ENCODE data around the gene ATP1B4.

ATP1B4 gene

GRCh38 chrX:120377179-120377578 lies 15.3 kb downstream of the ATP1B4 start:
- DNase-seq (ENCODE audit: low spot score) = no peak

GRCh38 chrX:120377715-120378114 lies 15.8 kb downstream of the ATP1B4 start:
- DNase-seq (ENCODE audit: low spot score) = no peak

- no peak for DNase-seq (ENCODE audit: low spot score)
Measured at GRCh38 chrX:120378570-120378969, 16.7 kb downstream of the ATP1B4 start.

GRCh38 chrX:120379937-120380681 lies 18.2 kb downstream of the ATP1B4 start:
- no peak for DNase-seq (ENCODE audit: low spot score)

GRCh38 chrX:120380699-120381098 lies 18.8 kb downstream of the ATP1B4 start:
- no peak for DNase-seq (ENCODE audit: low spot score)

GRCh38 chrX:120401301-120401700 lies 39.4 kb downstream of the ATP1B4 start:
- DNase-seq (ENCODE audit: low spot score) = no peak

- DNase-seq (ENCODE audit: low spot score) = no peak
Measured at GRCh38 chrX:120402369-120402768, 40.5 kb downstream of the ATP1B4 start.

GRCh38 chrX:120406638-120407037 lies 44.7 kb downstream of the ATP1B4 start:
- no peak for DNase-seq (ENCODE audit: low spot score)

- DNase-seq (ENCODE audit: low spot score) = no peak
Measured at GRCh38 chrX:120408168-120408567, 46.3 kb downstream of the ATP1B4 start.

GRCh38 chrX:120419463-120419862 lies 57.6 kb downstream of the ATP1B4 start:
- DNase-seq (ENCODE audit: low spot score) = no peak

- no peak for DNase-seq (ENCODE audit: low spot score)
Measured at GRCh38 chrX:120426599-120426998, 64.7 kb downstream of the ATP1B4 start.

GRCh38 chrX:120428309-120428708 lies 66.4 kb downstream of the ATP1B4 start:
- no peak for DNase-seq (ENCODE audit: low spot score)

- DNase-seq (ENCODE audit: low spot score) = no peak
Measured at GRCh38 chrX:120429776-120430540, 68.1 kb downstream of the ATP1B4 start.

Measured in kidney capillary endothelial cell (primary cell).